ENCODE measurements around the gene PABPC1L. TPM values are rescaled to one million over a fixed set of nuclear protein-coding genes. Genes with fewer than 3 reads are reported as not detected.

The PABPC1L gene
- total RNA-seq, 1 experiment from 2014 or later = 42.2 TPM

DNA sequence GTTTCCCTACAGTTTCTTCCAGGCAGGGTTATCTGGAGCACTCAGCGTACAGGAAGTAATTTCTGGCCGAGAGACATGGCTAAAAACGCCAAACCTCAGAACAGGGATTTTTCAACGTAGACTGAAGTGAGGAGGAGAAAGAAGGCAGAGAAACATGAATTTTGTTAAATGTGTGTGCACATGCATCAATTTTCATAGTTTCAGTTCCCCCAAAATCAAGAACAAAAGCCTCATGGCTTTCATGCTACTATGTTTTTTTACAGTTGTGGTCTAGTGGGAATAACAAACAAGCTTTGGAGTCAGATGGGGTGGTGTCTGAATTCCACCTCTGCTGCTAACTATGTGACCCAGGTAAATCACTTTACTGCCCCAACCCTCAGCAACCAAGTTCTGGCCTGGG, 45.4 kb downstream of the PABPC1L start:
- Histone ChIP-seq H3K27me3 (replicated peaks; ENCODE audit: insufficient read depth, low read depth, low read length, poor library complexity) (no peaks in the 10 kb centered on the region), H3K9me3 (ENCODE audit: low read depth, low read length, poor library complexity, severe bottlenecking) (no peaks in the 10 kb centered on the region), H3K27ac (ENCODE audit: low read depth, low read length, poor library complexity, severe bottlenecking) (peak overlapping the region; percentile 22), H3K4me1 (ENCODE audit: insufficient read depth, low read length, poor library complexity, severe bottlenecking) (peaks cover 13% of the 10 kb centered on the region), H3K36me3 (ENCODE audit: insufficient read depth, low read length, poor library complexity, severe bottlenecking) (peaks cover 63% of the 10 kb centered on the region), H3K4me3 (ENCODE audit: low read depth, low read length, poor library complexity, severe bottlenecking) (no peak overlapping the region)
- TF ChIP-seq, protein P1, sequence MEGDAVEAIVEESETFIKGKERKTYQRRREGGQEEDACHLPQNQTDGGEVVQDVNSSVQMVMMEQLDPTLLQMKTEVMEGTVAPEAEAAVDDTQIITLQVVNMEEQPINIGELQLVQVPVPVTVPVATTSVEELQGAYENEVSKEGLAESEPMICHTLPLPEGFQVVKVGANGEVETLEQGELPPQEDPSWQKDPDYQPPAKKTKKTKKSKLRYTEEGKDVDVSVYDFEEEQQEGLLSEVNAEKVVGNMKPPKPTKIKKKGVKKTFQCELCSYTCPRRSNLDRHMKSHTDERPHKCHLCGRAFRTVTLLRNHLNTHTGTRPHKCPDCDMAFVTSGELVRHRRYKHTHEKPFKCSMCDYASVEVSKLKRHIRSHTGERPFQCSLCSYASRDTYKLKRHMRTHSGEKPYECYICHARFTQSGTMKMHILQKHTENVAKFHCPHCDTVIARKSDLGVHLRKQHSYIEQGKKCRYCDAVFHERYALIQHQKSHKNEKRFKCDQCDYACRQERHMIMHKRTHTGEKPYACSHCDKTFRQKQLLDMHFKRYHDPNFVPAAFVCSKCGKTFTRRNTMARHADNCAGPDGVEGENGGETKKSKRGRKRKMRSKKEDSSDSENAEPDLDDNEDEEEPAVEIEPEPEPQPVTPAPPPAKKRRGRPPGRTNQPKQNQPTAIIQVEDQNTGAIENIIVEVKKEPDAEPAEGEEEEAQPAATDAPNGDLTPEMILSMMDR (conservative IDR thresholded peaks at IDR 0.05; ENCODE audit: low read depth, low read length) = no peak
- no peak for TF ChIP-seq EZH2 (IDR thresholded peaks at IDR 0.05; ENCODE audit: borderline replicate concordance, low read depth, low read length, poor library complexity, severe bottlenecking)
- POLR2A ChIA-PET (ENCODE audit: low non-redundant PET) = no interaction called here
- intact Hi-C loops (cut with micrococcal nuclease; ENCODE audit: unreplicated experiment) = no loop called here
- BruUV-seq (replicated peaks) = no TSS peak
- DNase-seq (ENCODE audit: low spot score) = no peak
- CTCF ChIA-PET = no interaction called here

GRCh38 chr20:44956410-44956809, 46.5 kb downstream of the PABPC1L start:
- CTCF ChIA-PET = no interaction called here

DNA sequence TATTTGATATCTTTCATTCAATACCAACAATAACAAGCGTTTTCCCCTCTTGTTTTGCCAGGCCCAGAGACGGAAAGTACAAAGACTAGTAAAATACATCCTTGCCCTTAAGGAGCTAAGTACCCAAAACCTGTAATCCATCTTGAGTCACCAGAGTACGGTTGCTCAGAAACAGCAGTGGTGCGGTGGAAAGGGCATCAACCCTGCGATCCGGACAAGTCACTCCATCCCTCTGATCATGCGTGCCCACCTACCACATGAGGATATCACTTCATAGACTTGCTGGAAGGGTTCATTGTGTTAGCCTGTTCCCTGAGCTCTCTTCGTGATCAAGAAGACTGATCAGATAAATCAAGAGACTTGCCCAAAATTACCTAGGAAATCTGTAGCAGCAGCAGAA, 48.4 kb downstream of the PABPC1L start:
- Histone ChIP-seq H3K9me3 (ENCODE audit: low read depth, low read length, poor library complexity, severe bottlenecking) (no peaks in the 10 kb centered on the region), H3K4me3 (ENCODE audit: low read depth, low read length, poor library complexity, severe bottlenecking) (peak overlapping the region; percentile 77), H3K27ac (ENCODE audit: low read depth, low read length, poor library complexity, severe bottlenecking) (no peak overlapping the region), H3K36me3 (ENCODE audit: insufficient read depth, low read length, poor library complexity, severe bottlenecking) (peaks cover 33% of the 10 kb centered on the region), H3K27me3 (replicated peaks; ENCODE audit: insufficient read depth, low read depth, low read length, poor library complexity) (no peaks in the 10 kb centered on the region), H3K4me1 (ENCODE audit: insufficient read depth, low read length, poor library complexity, severe bottlenecking) (peaks cover 26% of the 10 kb centered on the region)
- ChIA-PET CTCF (no interaction called here), POLR2A (ENCODE audit: low non-redundant PET) (no interaction called here)
- no peak for DNase-seq (ENCODE audit: low spot score)
- no TSS peak for BruUV-seq (replicated peaks)
- intact Hi-C loops (cut with micrococcal nuclease; ENCODE audit: unreplicated experiment) = no loop called here
- TF ChIP-seq, protein P1 (conservative IDR thresholded peaks at IDR 0.05; ENCODE audit: low read depth, low read length) = no peak
- TF ChIP-seq EZH2 (IDR thresholded peaks at IDR 0.05; ENCODE audit: borderline replicate concordance, low read depth, low read length, poor library complexity, severe bottlenecking) = no peak

More at GRCh38 chr20:44956410-44956809, 46.5 kb downstream of the PABPC1L start:
- BruUV-seq (replicated peaks) = no TSS peak
- Histone ChIP-seq H3K27ac (ENCODE audit: low read depth, low read length, poor library complexity, severe bottlenecking) (no peak overlapping the region), H3K4me3 (ENCODE audit: low read depth, low read length, poor library complexity, severe bottlenecking) (no peak overlapping the region), H3K4me1 (ENCODE audit: insufficient read depth, low read length, poor library complexity, severe bottlenecking) (peaks cover 23% of the 10 kb centered on the region), H3K9me3 (ENCODE audit: low read depth, low read length, poor library complexity, severe bottlenecking) (no peaks in the 10 kb centered on the region), H3K36me3 (ENCODE audit: insufficient read depth, low read length, poor library complexity, severe bottlenecking) (peaks cover 51% of the 10 kb centered on the region), H3K27me3 (replicated peaks; ENCODE audit: insufficient read depth, low read depth, low read length, poor library complexity) (no peaks in the 10 kb centered on the region)
- intact Hi-C loops (cut with micrococcal nuclease; ENCODE audit: unreplicated experiment) = no loop called here
- POLR2A ChIA-PET (ENCODE audit: low non-redundant PET) = no interaction called here
- DNase-seq (ENCODE audit: low spot score) = no peak
- TF ChIP-seq, protein P1 (conservative IDR thresholded peaks at IDR 0.05; ENCODE audit: low read depth, low read length) = no peak
- no peak for TF ChIP-seq EZH2 (IDR thresholded peaks at IDR 0.05; ENCODE audit: borderline replicate concordance, low read depth, low read length, poor library complexity, severe bottlenecking)

All from A673 (cell line).